Astrocyte (in vitro differentiated cells and primary cell): ENCODE data around the gene FAM13A. TPM values are rescaled to one million over a fixed set of nuclear protein-coding genes. Genes with fewer than 3 reads are reported as not detected.

Source experiments
- DNase-seq: peaks from one replicate; pipeline ENCODE4 v3.0.0-alpha.2; 2010; ENCODE audit warnings: low read depth
- FAIRE-seq: peaks from 2 replicates; lab custom pipeline; 2011; peaks lifted over from hg19 to GRCh38; lab: Jason Lieb, UNC
- H2AFZ ChIP-seq: 2 replicates; pipeline ENCODE4 v1.6.0; 2012; ENCODE audit warnings: low read depth, low read length, inconsistent platforms
- H3K27ac ChIP-seq: 2 replicates; pipeline ENCODE4 v1.5.1; 2011; ENCODE audit warnings: low read depth, low read length, inconsistent platforms
- H3K27me3 ChIP-seq: 2 replicates; pipeline ENCODE4 v1.6.0; 2011; ENCODE audit warnings: low read length, inconsistent platforms; ENCODE audit not compliant: insufficient read depth
- H3K36me3 ChIP-seq: 2 replicates; pipeline ENCODE4 v1.5.1; 2011; ENCODE audit warnings: low read length, inconsistent platforms; ENCODE audit not compliant: insufficient read depth
- H3K4me1 ChIP-seq: 2 replicates; pipeline ENCODE4 v1.5.1; 2011; ENCODE audit warnings: low read length, inconsistent platforms; ENCODE audit not compliant: insufficient read depth
- H3K4me2 ChIP-seq: 2 replicates; pipeline ENCODE4 v1.6.0; 2012; ENCODE audit warnings: low read length, inconsistent platforms
- H3K4me3 ChIP-seq: 2 replicates; pipeline ENCODE4 v1.5.1; 2011; ENCODE audit warnings: low read depth, mild to moderate bottlenecking, low read length, inconsistent platforms; ENCODE audit not compliant: insufficient read depth
- H3K79me2 ChIP-seq: 2 replicates; pipeline ENCODE4 v1.6.0; 2012; ENCODE audit warnings: mild to moderate bottlenecking, low read length, inconsistent platforms; ENCODE audit not compliant: insufficient read depth
- H3K9ac ChIP-seq: 2 replicates; pipeline ENCODE4 v1.6.0; 2012; ENCODE audit warnings: mild to moderate bottlenecking, low read length, inconsistent platforms
- H3K9me3 ChIP-seq: 2 replicates; pipeline ENCODE4 v1.5.1; 2012; ENCODE audit warnings: low read depth, mild to moderate bottlenecking, low read length, inconsistent platforms; ENCODE audit not compliant: insufficient read depth
- H4K20me1 ChIP-seq: 2 replicates; pipeline ENCODE4 v1.6.0; 2012; ENCODE audit warnings: low read length, inconsistent platforms; ENCODE audit not compliant: insufficient read depth
- H3K27ac Mint-ChIP-seq: one replicate; pipeline ENCODE4 v1.8.0; 2021; ENCODE audit warnings: mild to moderate bottlenecking, mixed read lengths; ENCODE audit not compliant: unreplicated experiment
- H3K27me3 Mint-ChIP-seq: one replicate; pipeline ENCODE4 v1.8.0; 2021; ENCODE audit warnings: low read depth, mixed read lengths; ENCODE audit not compliant: unreplicated experiment
- H3K36me3 Mint-ChIP-seq: one replicate; pipeline ENCODE4 v1.8.0; 2021; ENCODE audit warnings: low read depth, mixed read lengths; ENCODE audit not compliant: unreplicated experiment
- H3K4me1 Mint-ChIP-seq: one replicate; pipeline ENCODE4 v1.8.0; 2021; ENCODE audit warnings: low read depth, mixed read lengths; ENCODE audit not compliant: unreplicated experiment
- H3K4me3 Mint-ChIP-seq: one replicate; pipeline ENCODE4 v1.8.0; 2021; ENCODE audit warnings: mild to moderate bottlenecking, moderate library complexity, mixed read lengths; ENCODE audit not compliant: unreplicated experiment
- H3K9me3 Mint-ChIP-seq: one replicate; pipeline ENCODE4 v1.8.0; 2021; ENCODE audit warnings: mild to moderate bottlenecking, mixed read lengths; ENCODE audit not compliant: unreplicated experiment
- EZH2 ChIP-seq: IDR thresholded peaks from 2 replicates; pipeline ENCODE4 v1.6.1; 2012; ENCODE audit warnings: mild to moderate bottlenecking, low read length, inconsistent platforms; ENCODE audit not compliant: insufficient read depth
- total RNA-seq: library from RNA; stranded (reverse); gene quantifications from 2 replicates; pipeline ENCODE4 v1.2.1, GENCODE V29; 2021
- TF ChIP-seq, protein P1 (sequence below): IDR thresholded peaks from 2 replicates; pipeline ENCODE4 v1.5.1; 2011; ENCODE audit warnings: low read depth, mild to moderate bottlenecking, inconsistent platforms, low read length, moderate library complexity; ENCODE audit not compliant: insufficient read depth

The FAM13A gene
- total RNA-seq, 1 donor from 2014 or later: 12.0 TPM

- Histone ChIP-seq H3K27me3 (no peaks in the 10 kb centered on the region), H3K79me2 (no peaks in the 10 kb centered on the region), H3K4me3 (no peak overlapping the region), H3K9ac (no peak overlapping the region), H3K9me3 (no peaks in the 10 kb centered on the region), H3K27ac (no peak overlapping the region), H2AFZ (no peak overlapping the region), H3K36me3 (no peaks in the 10 kb centered on the region), H3K4me1 (no peaks in the 10 kb centered on the region), H4K20me1 (no peaks in the 10 kb centered on the region), H3K4me2 (no peak overlapping the region)
- FAIRE-seq (no peak), DNase-seq (no peak)
- Mint-ChIP-seq H3K27me3 (no peaks in the 10 kb centered on the region), H3K36me3 (peaks cover 3% of the 10 kb centered on the region), H3K27ac (no peak overlapping the region), H3K9me3 (no peaks in the 10 kb centered on the region), H3K4me1 (no peaks in the 10 kb centered on the region), H3K4me3 (no peak overlapping the region)
- TF ChIP-seq, protein P1, sequence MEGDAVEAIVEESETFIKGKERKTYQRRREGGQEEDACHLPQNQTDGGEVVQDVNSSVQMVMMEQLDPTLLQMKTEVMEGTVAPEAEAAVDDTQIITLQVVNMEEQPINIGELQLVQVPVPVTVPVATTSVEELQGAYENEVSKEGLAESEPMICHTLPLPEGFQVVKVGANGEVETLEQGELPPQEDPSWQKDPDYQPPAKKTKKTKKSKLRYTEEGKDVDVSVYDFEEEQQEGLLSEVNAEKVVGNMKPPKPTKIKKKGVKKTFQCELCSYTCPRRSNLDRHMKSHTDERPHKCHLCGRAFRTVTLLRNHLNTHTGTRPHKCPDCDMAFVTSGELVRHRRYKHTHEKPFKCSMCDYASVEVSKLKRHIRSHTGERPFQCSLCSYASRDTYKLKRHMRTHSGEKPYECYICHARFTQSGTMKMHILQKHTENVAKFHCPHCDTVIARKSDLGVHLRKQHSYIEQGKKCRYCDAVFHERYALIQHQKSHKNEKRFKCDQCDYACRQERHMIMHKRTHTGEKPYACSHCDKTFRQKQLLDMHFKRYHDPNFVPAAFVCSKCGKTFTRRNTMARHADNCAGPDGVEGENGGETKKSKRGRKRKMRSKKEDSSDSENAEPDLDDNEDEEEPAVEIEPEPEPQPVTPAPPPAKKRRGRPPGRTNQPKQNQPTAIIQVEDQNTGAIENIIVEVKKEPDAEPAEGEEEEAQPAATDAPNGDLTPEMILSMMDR: no peak
- no peak for TF ChIP-seq EZH2
These were observed 363.2 kb downstream of the FAM13A start for GRCh38 chr4:88693792-88694191.

GRCh38 chr4:88690355-88690754, 366.6 kb downstream of the FAM13A start:
- no peak overlapping the region for H2AFZ ChIP-seq
- no peaks in the 10 kb centered on the region for H4K20me1 ChIP-seq
- no peaks in the 10 kb centered on the region for H3K36me3 Mint-ChIP-seq
- FAIRE-seq (peak; percentile 77), DNase-seq (peak; percentile 49)
- no peak overlapping the region for H3K4me2 ChIP-seq
- TF ChIP-seq, protein P1: no peak
- H3K9me3 Mint-ChIP-seq: no peaks in the 10 kb centered on the region
- H3K27ac ChIP-seq: no peak overlapping the region
- no peaks in the 10 kb centered on the region for H3K4me1 ChIP-seq
- H3K79me2 ChIP-seq: no peaks in the 10 kb centered on the region
- H3K27me3 ChIP-seq: no peaks in the 10 kb centered on the region
- no peaks in the 10 kb centered on the region for H3K9me3 ChIP-seq
- H3K4me1 Mint-ChIP-seq: no peaks in the 10 kb centered on the region
- no peak overlapping the region for H3K4me3 ChIP-seq
- no peak overlapping the region for H3K27ac Mint-ChIP-seq
- no peak overlapping the region for H3K4me3 Mint-ChIP-seq
- no peaks in the 10 kb centered on the region for H3K36me3 ChIP-seq
- no peak overlapping the region for H3K9ac ChIP-seq
- no peaks in the 10 kb centered on the region for H3K27me3 Mint-ChIP-seq

DNA sequence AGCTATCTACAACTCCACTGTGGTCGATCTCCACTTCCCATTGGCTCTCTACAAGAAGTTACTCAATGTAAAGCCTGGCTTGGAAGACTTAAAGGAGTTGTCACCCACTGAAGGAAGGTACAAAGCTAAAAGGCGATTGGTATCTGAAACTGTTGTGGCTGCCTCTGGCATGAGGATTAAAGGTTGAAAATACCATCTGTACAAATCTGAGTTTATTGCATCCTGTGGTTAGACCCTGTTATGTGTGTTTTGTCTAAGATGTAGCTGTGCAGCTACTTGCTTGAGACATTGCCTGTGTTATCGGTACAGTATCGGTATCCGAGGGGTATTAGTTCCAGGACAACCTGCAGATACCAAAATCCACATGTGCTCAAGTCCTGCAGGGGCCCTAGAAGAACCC, 375.8 kb downstream of the FAM13A start:
- H2AFZ ChIP-seq: no peak overlapping the region
- H3K36me3 Mint-ChIP-seq: peaks cover 6% of the 10 kb centered on the region
- no peak overlapping the region for H3K9ac ChIP-seq
- H3K4me1 Mint-ChIP-seq: no peaks in the 10 kb centered on the region
- no peak overlapping the region for H3K4me3 Mint-ChIP-seq
- no peak overlapping the region for H3K27ac Mint-ChIP-seq
- H3K27me3 Mint-ChIP-seq: no peaks in the 10 kb centered on the region
- no peak overlapping the region for H3K4me2 ChIP-seq
- H3K36me3 ChIP-seq: peaks cover 4% of the 10 kb centered on the region
- no peaks in the 10 kb centered on the region for H4K20me1 ChIP-seq
- TF ChIP-seq EZH2: no peak
- TF ChIP-seq, protein P1: no peak
- H3K4me1 ChIP-seq: no peaks in the 10 kb centered on the region
- no peak overlapping the region for H3K4me3 ChIP-seq
- no peaks in the 10 kb centered on the region for H3K79me2 ChIP-seq
- no peaks in the 10 kb centered on the region for H3K27me3 ChIP-seq
- FAIRE-seq (no peak), DNase-seq (no peak)
- H3K9me3 Mint-ChIP-seq: peaks cover 3% of the 10 kb centered on the region
- H3K9me3 ChIP-seq: no peaks in the 10 kb centered on the region
- H3K27ac ChIP-seq: no peak overlapping the region

Other genes starting within 250 kb of the FAM13A start
- gene TIGD2, start 54.3 kb upstream of the FAM13A start, total RNA-seq: 5.1 and 5.3 TPM in 2 replicates